GM23338 (cell line): ENCODE measurements around the gene ACAP1. TPM values are rescaled to one million over a fixed set of nuclear protein-coding genes. Genes with fewer than 3 reads are reported as not detected.

Experiments used
- ATAC-seq: fragments of 200-7000 bp; cut with Tn5 transposase; 3 replicates; pipeline ENCODE4 v1.9.1; 2020
- DNase-seq: peaks from one replicate; pipeline ENCODE4 v3.0.0-alpha.2; 2015; ENCODE audit warnings: low spot score
- H2AFZ ChIP-seq: fragments of 200-600 bp; sonication (generic); 2 replicates; pipeline ENCODE4 v1.8.0; 2016; ENCODE audit warnings: antibody characterized with exemption, mild to moderate bottlenecking, moderate library complexity
- H3F3A ChIP-seq: fragments of 200-600 bp; sonication (generic); replicated peaks from 2 replicates; pipeline ENCODE4 v1.8.0; 2017; ENCODE audit warnings: antibody characterized with exemption, mixed run types, low read depth
- H3K27ac ChIP-seq: fragments of 200-600 bp; sonication (generic); 2 replicates; pipeline ENCODE4 v1.6.1; 2016; ENCODE audit warnings: low read depth
- H3K27me3 ChIP-seq: fragments of 200-600 bp; sonication (generic); 2 replicates; pipeline ENCODE4 v1.8.0; 2016; ENCODE audit warnings: mild to moderate bottlenecking, mixed run types, moderate library complexity; ENCODE audit not compliant: insufficient read depth
- H3K36me3 ChIP-seq: fragments of 200-600 bp; sonication (generic); 2 replicates; pipeline ENCODE4 v1.8.0; 2016; ENCODE audit warnings: mild to moderate bottlenecking; ENCODE audit not compliant: insufficient read depth
- H3K4me1 ChIP-seq: fragments of 200-600 bp; sonication (generic); 2 replicates; pipeline ENCODE4 v1.8.0; 2016; ENCODE audit warnings: mild to moderate bottlenecking, moderate library complexity; ENCODE audit not compliant: insufficient read depth
- H3K4me2 ChIP-seq: fragments of 200-600 bp; sonication (generic); 2 replicates; pipeline ENCODE4 v1.7.1; 2017; ENCODE audit warnings: mixed run types
- H3K4me3 ChIP-seq: fragments of 200-600 bp; sonication (generic); 2 replicates; pipeline ENCODE4 v1.6.1; 2016; ENCODE audit warnings: mixed run types
- H3K79me2 ChIP-seq: fragments of 200-600 bp; sonication (generic); replicated peaks from 2 replicates; pipeline ENCODE4 v1.8.0; 2017; ENCODE audit warnings: mild to moderate bottlenecking; ENCODE audit not compliant: insufficient read depth
- H3K9me2 ChIP-seq: fragments of 200-600 bp; sonication (generic); 2 replicates; pipeline ENCODE4 v1.8.0; 2017; ENCODE audit not compliant: insufficient read depth
- H4K20me1 ChIP-seq: fragments of 200-600 bp; sonication (generic); replicated peaks from 2 replicates; pipeline ENCODE4 v1.8.0; 2017; ENCODE audit warnings: mild to moderate bottlenecking; ENCODE audit not compliant: insufficient read depth
- H3K27ac Mint-ChIP-seq: 2 replicates; pipeline ENCODE4 v1.8.0; 2020; ENCODE audit warnings: inconsistent platforms, mild to moderate bottlenecking, moderate library complexity, mixed read lengths
- H3K27me3 Mint-ChIP-seq: 3 replicates; pipeline ENCODE4 v1.8.0; 2022; ENCODE audit warnings: low read depth, mild to moderate bottlenecking, moderate library complexity, mixed read lengths, inconsistent platforms; ENCODE audit not compliant: insufficient read depth, poor library complexity
- H3K36me3 Mint-ChIP-seq: 3 replicates; pipeline ENCODE4 v1.8.0; 2021; ENCODE audit warnings: low read depth, mild to moderate bottlenecking, inconsistent platforms, moderate library complexity, mixed read lengths
- H3K4me1 Mint-ChIP-seq: 3 replicates; pipeline ENCODE4 v1.8.0; 2020; ENCODE audit warnings: mild to moderate bottlenecking, inconsistent platforms, mixed read lengths
- H3K4me3 Mint-ChIP-seq: 3 replicates; pipeline ENCODE4 v1.8.0; 2021; ENCODE audit warnings: moderate library complexity, mild to moderate bottlenecking, inconsistent platforms, mixed read lengths
- H3K9me3 Mint-ChIP-seq: 3 replicates; pipeline ENCODE4 v1.8.0; 2020; ENCODE audit warnings: moderate library complexity, mild to moderate bottlenecking, inconsistent platforms, mixed read lengths
- CREB1 ChIP-seq: fragments of 250-450 bp; sonication (Bioruptor Pico); IDR thresholded peaks from 2 replicates; pipeline ENCODE4 v1.5.0; 2020; ENCODE audit warnings: low read depth, mild to moderate bottlenecking, moderate library complexity
- CTCF ChIP-seq, 2 experiments: fragments of 200-600 bp in 1 of 2; sonication (generic) in 1 of 2; conservative IDR thresholded peaks; 2 replicates each; pipeline versions ENCODE4 v1.5.1 to v1.6.1; 2016 to 2017; ENCODE audit warnings: antibody characterized with exemption in 2 of 2, low read depth in 2 of 2, mild to moderate bottlenecking in 2 of 2, moderate library complexity in 1 of 2
- ETS1 ChIP-seq: IDR thresholded peaks from 2 replicates; pipeline ENCODE4 v1.6.1; 2016; ENCODE audit warnings: antibody characterized with exemption
- EZH2 ChIP-seq: fragments of 200-600 bp; sonication (generic); IDR thresholded peaks from one replicate; pipeline ENCODE4 v1.8.0; 2017; ENCODE audit warnings: antibody characterized with exemption, mild to moderate bottlenecking, low read depth; ENCODE audit not compliant: unreplicated experiment
- EZH2phosphoT487 ChIP-seq: fragments of 200-600 bp; sonication (generic); IDR thresholded peaks from one replicate; pipeline ENCODE4 v1.8.1; 2018; ENCODE audit warnings: antibody characterized with exemption; ENCODE audit not compliant: unreplicated experiment
- JUNB ChIP-seq: IDR thresholded peaks from one replicate; pipeline ENCODE4 v1.6.1; 2016; ENCODE audit warnings: antibody characterized with exemption; ENCODE audit not compliant: unreplicated experiment
- NANOG ChIP-seq: IDR thresholded peaks from 2 replicates; pipeline ENCODE4 v1.6.1; 2016; ENCODE audit warnings: antibody characterized with exemption, borderline replicate concordance
- POLR2AphosphoS5 ChIP-seq: IDR thresholded peaks from 2 replicates; pipeline ENCODE4 v1.6.1; 2016; ENCODE audit warnings: antibody characterized with exemption, low read depth
- REST ChIP-seq: IDR thresholded peaks from one replicate; pipeline ENCODE4 v1.6.1; 2018; ENCODE audit warnings: antibody characterized with exemption; ENCODE audit not compliant: unreplicated experiment
- STAT1 ChIP-seq: IDR thresholded peaks from one replicate; pipeline ENCODE4 v1.6.1; 2016; ENCODE audit warnings: antibody characterized with exemption; ENCODE audit not compliant: unreplicated experiment
- ZNF114 ChIP-seq: fragments of 250-450 bp; sonication (Bioruptor Pico); IDR thresholded peaks from 2 replicates; pipeline ENCODE4 v1.5.0; 2020; ENCODE audit warnings: mild to moderate bottlenecking, moderate library complexity
- ZNF331 ChIP-seq: fragments of 250-450 bp; sonication (Bioruptor Pico); IDR thresholded peaks from 2 replicates; pipeline ENCODE4 v1.5.0; 2020; ENCODE audit warnings: low read depth, mild to moderate bottlenecking, moderate library complexity
- ZNF462 ChIP-seq: fragments of 250-450 bp; sonication (Bioruptor Pico); IDR thresholded peaks from 2 replicates; pipeline ENCODE4 v1.5.0; 2020; ENCODE audit warnings: mild to moderate bottlenecking, moderate library complexity
- polyA plus RNA-seq: library from polyadenylated mRNA; unstranded; fragments of >200 nt; fragmentation: Nextera tagmentation; extraction: Ambion mirVana; gene quantifications from 2 replicates; pipeline ENCODE4 v1.2.1, GENCODE V29; 2016
- total RNA-seq: library from RNA; depleted of rRNA; stranded (reverse); fragments of >200 nt; shearing (Covaris generic); gene quantifications from 2 replicates; pipeline ENCODE4 v1.2.3, GENCODE V29; 2014

Gene ACAP1
- total and polyA plus RNA-seq, 2 experiments from 2014 or later, result 30.7 to 40.1 TPM

- DNase-seq, result no peak
- H2AFZ ChIP-seq, result no peak within 1 kb of the TSS
- no peak within 1 kb of the TSS for H3K4me2 ChIP-seq
- no peaks in the 10 kb centered on the region for H3K27me3 ChIP-seq
- no peak within 1 kb of the TSS for H3K27ac ChIP-seq
- peaks cover 36% of the 10 kb centered on the region for H3K27me3 Mint-ChIP-seq
- no peaks in the 10 kb centered on the region for H3K9me3 Mint-ChIP-seq
- no peaks in the 10 kb centered on the region for H3K9me2 ChIP-seq
- H4K20me1 ChIP-seq, result no peaks in the 10 kb centered on the region; the same call in 1 of the 2 replicates
- peaks cover 4% of the 10 kb centered on the region; the same call in 1 of the 3 replicates for H3K36me3 Mint-ChIP-seq
- peaks cover 9% of the 10 kb centered on the region for H3F3A ChIP-seq
- H3K79me2 ChIP-seq, result no peaks in the 10 kb centered on the region
- no peak within 1 kb of the TSS for H3K4me3 ChIP-seq
- no peak within 1 kb of the TSS; the same call in 2 of the 3 replicates for H3K4me3 Mint-ChIP-seq
- ATAC-seq, result no peak
- H3K27ac Mint-ChIP-seq, result no peak within 1 kb of the TSS
- H3K4me1 ChIP-seq, result peaks cover 18% of the 10 kb centered on the region
- TF ChIP-seq EZH2phosphoT487, result no peak
- no peak for TF ChIP-seq CREB1 (CRISPR knock-in tag)
- TF ChIP-seq EZH2, result no peak
- TF ChIP-seq CTCF (conservative IDR thresholded peaks at IDR 0.05; ENCODE audit: low read depth in 2 of 2), result no peak
- no peak for TF ChIP-seq STAT1
- no peak for TF ChIP-seq POLR2AphosphoS5
- no peak for TF ChIP-seq ZNF331
- no peak for TF ChIP-seq NANOG
- no peak for TF ChIP-seq REST
- no peak for TF ChIP-seq JUNB
- no peak for TF ChIP-seq ETS1
- TF ChIP-seq ZNF114 (CRISPR knock-in tag), result no peak
- no peak for TF ChIP-seq ZNF462 (CRISPR knock-in tag)
- peaks cover 21% of the 10 kb centered on the region for H3K4me1 Mint-ChIP-seq
- H3K36me3 ChIP-seq, result no peaks in the 10 kb centered on the region
Observed at GRCh38 chr17:7355053-7355452, 18.7 kb downstream of the ACAP1 start, which contains the start of gene TMEM95. TSS of gene TMEM95 (plus strand) at chr17:7355156. CDS start at chr17:7355205, 49 bp downstream.
